K562 (cell line): ENCODE results near the gene EYA3. TPM values are rescaled to one million over a fixed set of nuclear protein-coding genes. Genes with fewer than 3 reads are reported as not detected.

ENCODE experiments used
- ATAC-seq: fragments of 200-7000 bp; cut with Tn5 transposase; 3 replicates; pipeline ENCODE4 v1.9.1; 2020; ENCODE audit warnings: moderate library complexity
- BruUV-seq: library from RNA; stranded (reverse); fragments of 400-500 nt; replicated peaks from 2 replicates; lab custom pipeline; 2021; lab: Mats Ljungman, UMichigan
- CTCF ChIA-PET: fragments of 300-600 bp; formaldehyde crosslinking; extraction: SDS; loops from one replicate; lab custom pipeline; 2021; ENCODE audit warnings: low intra/inter-chr PET ratio; lab: Yijun Ruan, JAX
- POLR2A ChIA-PET: fragments of 300-600, 350-650 bp; sonication (Branson Sonifier 250); formaldehyde crosslinking; extraction: SDS; loops from one replicate; lab custom pipeline; 2021; ENCODE audit warnings: antibody characterized with exemption, inconsistent platforms; lab: Yijun Ruan, JAX
- DNase-seq, 4 experiments: peaks; one replicate each; pipeline versions ENCODE4 v3.0.0 to v3.0.0-alpha.2; 2011 to 2018; ENCODE audit warnings: low spot score in 3 of 4, mixed read lengths in 3 of 4; ENCODE audit errors: extremely low read depth in 1 of 4
- FAIRE-seq: peaks from 2 replicates; lab custom pipeline; 2011; peaks lifted over from hg19 to GRCh38; lab: Jason Lieb, UNC
- H2AFZ ChIP-seq: 2 replicates; pipeline ENCODE4 v1.6.0; 2011; ENCODE audit warnings: low read depth, low read length, control low read depth, inconsistent platforms
- H3K27ac ChIP-seq: fragments of 200-600 bp; 3 replicates; pipeline ENCODE4 v1.8.0; 2011; ENCODE audit warnings: low read depth, mild to moderate bottlenecking, control low read depth, inconsistent platforms, low read length, moderate library complexity, mixed read lengths; ENCODE audit errors: extremely low read depth
- H3K27me3 ChIP-seq, 2 experiments: fragments of 300-600 bp in 1 of 2; 2 replicates in 1 of 2; 3 replicates in 1 of 2; pipeline versions ENCODE4 v1.6.0 to v1.8.0; 2011; ENCODE audit warnings: inconsistent platforms in 2 of 2, low read length in 2 of 2, mild to moderate bottlenecking in 1 of 2, mixed read lengths in 1 of 2, moderate library complexity in 1 of 2; ENCODE audit not compliant: control insufficient read depth in 2 of 2, insufficient read depth in 2 of 2
- H3K36me3 ChIP-seq: fragments of 300-600 bp; 3 replicates; pipeline ENCODE4 v1.8.0; 2011; ENCODE audit warnings: mild to moderate bottlenecking, low read length, inconsistent platforms; ENCODE audit not compliant: control insufficient read depth, insufficient read depth
- H3K4me1 ChIP-seq, 2 experiments: fragments of 200-600 bp in 1 of 2; replicated peaks in 1 of 2; 2 replicates in 1 of 2; 3 replicates in 1 of 2; pipeline versions ENCODE4 v1.5.1 to v1.8.0; 2011; ENCODE audit warnings: inconsistent platforms in 2 of 2, low read length in 2 of 2, mild to moderate bottlenecking in 1 of 2, mixed read lengths in 1 of 2, moderate library complexity in 1 of 2; ENCODE audit not compliant: control insufficient read depth in 2 of 2, insufficient read depth in 2 of 2
- H3K4me2 ChIP-seq: 2 replicates; pipeline ENCODE4 v1.6.1; 2011; ENCODE audit warnings: low read length, control low read depth, inconsistent platforms, mixed read lengths; ENCODE audit not compliant: insufficient read depth
- H3K4me3 ChIP-seq: fragments of 200-600 bp; sonication (generic), shearing (Covaris generic); 2 replicates; pipeline ENCODE4 v1.5.1; 2016; ENCODE audit warnings: control low read depth, inconsistent platforms
- H3K79me2 ChIP-seq: fragments of 200-600 bp; 3 replicates; pipeline ENCODE4 v1.8.0; 2011; ENCODE audit warnings: low read length, inconsistent platforms; ENCODE audit not compliant: control insufficient read depth, insufficient read depth
- H3K9ac ChIP-seq, 2 experiments: 2 replicates each; pipeline versions ENCODE4 v1.6.0 to v1.6.1; 2011; ENCODE audit warnings: low read depth in 2 of 2, low read length in 2 of 2, control low read depth in 1 of 2, inconsistent platforms in 1 of 2, mild to moderate bottlenecking in 1 of 2, mixed read lengths in 1 of 2; ENCODE audit not compliant: insufficient read depth in 1 of 2
- H3K9me1 ChIP-seq: one replicate; pipeline ENCODE4 v1.6.0; 2011; ENCODE audit warnings: inconsistent platforms, mild to moderate bottlenecking, low read length, moderate library complexity; ENCODE audit not compliant: control insufficient read depth, insufficient read depth
- H3K9me3 ChIP-seq: replicated peaks from 2 replicates; pipeline ENCODE4 v1.5.1; 2011; ENCODE audit warnings: low read depth, low read length, inconsistent platforms; ENCODE audit not compliant: control insufficient read depth, insufficient read depth
- H4K20me1 ChIP-seq: replicated peaks from 2 replicates; pipeline ENCODE4 v1.6.1; 2011; ENCODE audit warnings: low read length, inconsistent platforms, mixed read lengths; ENCODE audit not compliant: control insufficient read depth, insufficient read depth
- CBX1 ChIP-seq: sonication (generic); IDR thresholded peaks from 2 replicates; pipeline ENCODE4 v1.6.1; 2016; ENCODE audit warnings: antibody characterized with exemption, low read depth, mild to moderate bottlenecking
- MAX ChIP-seq: sonication (generic); formaldehyde crosslinking; IDR thresholded peaks from 2 replicates; pipeline ENCODE4 v1.9.0; 2022; ENCODE audit warnings: mild to moderate bottlenecking, missing genetic modification reagents
- MED1 ChIP-seq: sonication (generic); formaldehyde crosslinking; IDR thresholded peaks from 2 replicates; pipeline ENCODE4 v1.8.1; 2023; ENCODE audit warnings: missing genetic modification reagents, borderline replicate concordance
- PATZ1 ChIP-seq: fragments of 250-450 bp; sonication (Bioruptor Pico); IDR thresholded peaks from 2 replicates; pipeline ENCODE4 v1.5.0; 2020; ENCODE audit warnings: mild to moderate bottlenecking, borderline replicate concordance
- PKNOX1 ChIP-seq: fragments of 450-650 bp; IDR thresholded peaks from 2 replicates; pipeline ENCODE4 v1.6.1; 2016
- PRPF4 ChIP-seq: fragments of 200-400 bp; formaldehyde crosslinking; IDR thresholded peaks from one replicate; pipeline ENCODE4 v1.6.1; 2017; ENCODE audit warnings: low read length, low read depth, mild to moderate bottlenecking; ENCODE audit not compliant: insufficient read depth, poor library complexity, severe bottlenecking
- RBM15 ChIP-seq: fragments of 200-400 bp; formaldehyde crosslinking; IDR thresholded peaks from 2 replicates; pipeline ENCODE4 v1.6.1; 2018; ENCODE audit warnings: mild to moderate bottlenecking, low read length, moderate library complexity; ENCODE audit not compliant: insufficient read depth
- TSC22D4 ChIP-seq: fragments of 450-650 bp; IDR thresholded peaks from 2 replicates; pipeline ENCODE4 v1.6.1; 2016; ENCODE audit warnings: missing genetic modification characterization, missing biosample characterization, control low read depth
- USF1 ChIP-seq: sonication (generic); formaldehyde crosslinking; IDR thresholded peaks from 2 replicates; pipeline ENCODE4 v1.9.0; 2022; ENCODE audit warnings: mild to moderate bottlenecking, missing genetic modification reagents
- ZBED1 ChIP-seq: IDR thresholded peaks from 2 replicates; pipeline ENCODE4 v1.6.1; 2014
- ZNF699 ChIP-seq: fragments of 250-450 bp; sonication (Bioruptor Pico); IDR thresholded peaks from 2 replicates; pipeline ENCODE4 v1.8.0; 2021; ENCODE audit warnings: mild to moderate bottlenecking, moderate library complexity; ENCODE audit not compliant: insufficient replicate concordance
- WGBS: fragments of 100-300 bp; shearing (Covaris generic); methylation state at CpG from one replicate; pipeline ENCODE4 v1.1.6; 2016; ENCODE audit warnings: low coverage, mixed read lengths; ENCODE audit not compliant: insufficient coverage; ENCODE audit errors: missing lambda C conversion rate; 5-methylcytosine and 5-hydroxymethylcytosine counted together
- in situ Hi-C: fragments of 300-500 bp; cut with MboI; formaldehyde crosslinking; loops from 4 replicates; pipeline ENCODE4 v1.15.0; 2018; ENCODE audit warnings: inconsistent platforms, mixed read lengths
- intact Hi-C: fragments of 100-400 bp; cut with micrococcal nuclease; formaldehyde crosslinking; loops from 2 replicates; pipeline ENCODE4 v1.14.2; 2022
- polyA plus RNA-seq, 8 experiments: library from polyadenylated mRNA; depleted of rRNA in 4 of 8; stranded (reverse) in 5 of 8; unstranded in 3 of 8; fragments of >200 nt; fragmentation: Nextera tagmentation in 2 of 8; fragmentation: Illumina TruSeq in 1 of 8; extraction: Ambion mirVana in 2 of 8; extraction: Trizol in 1 of 8; gene quantifications; 2 replicates each; pipeline versions ENCODE4 v1.2.1 to v1.2.3, GENCODE V29; 2011 to 2014; ENCODE audit warnings: inconsistent platforms in 1 of 8, missing spikeins in 1 of 8
- total RNA-seq, 7 experiments: library from RNA; depleted of rRNA in 6 of 7; stranded (reverse); fragments of >200 nt in 6 of 7; fragmentation: Illumina TruSeq in 2 of 7; extraction: Trizol in 2 of 7; gene quantifications; 2 replicates each; pipeline versions ENCODE4 v1.2.1 to v1.2.3, GENCODE V29; 2011 to 2021; ENCODE audit warnings: low replicate concordance in 1 of 7
- TF ChIP-seq, protein P1 (sequence below), 2 experiments: fragments of 250-450 bp in 1 of 2; fragments of 450-650 bp in 1 of 2; sonication (Bioruptor Pico) in 1 of 2; IDR thresholded peaks; 2 replicates each; pipeline versions ENCODE4 v1.6.1 to v1.8.0; 2016 to 2021; ENCODE audit warnings: mild to moderate bottlenecking in 2 of 2, moderate library complexity in 2 of 2, missing compliant biosample characterization in 1 of 2, missing genetic modification characterization in 1 of 2
- TF ChIP-seq, protein P2 (sequence below): IDR thresholded peaks from 2 replicates; pipeline ENCODE4 v1.6.1; 2014; ENCODE audit warnings: antibody characterized with exemption

The EYA3 gene
- total and polyA plus RNA-seq, 9 of the 15 experiments (the other 6 are each of a cell fraction or from before 2014, with no cell fraction given): 21.7 to 64.0 (median 43.6) TPM

- TF ChIP-seq ZNF699 (CRISPR knock-in tag): no peak
- TF ChIP-seq RBM15: no peak
- no peak for TF ChIP-seq MAX
- TF ChIP-seq, protein P1, sequence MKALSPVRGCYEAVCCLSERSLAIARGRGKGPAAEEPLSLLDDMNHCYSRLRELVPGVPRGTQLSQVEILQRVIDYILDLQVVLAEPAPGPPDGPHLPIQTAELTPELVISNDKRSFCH (CRISPR knock-in tag; IDR thresholded peaks at IDR 0.05): no peak
- TF ChIP-seq, protein P1 (tag; IDR thresholded peaks at IDR 0.05): no peak
- TF ChIP-seq MED1 (CRISPR knock-in tag): no peak
- TF ChIP-seq ZBED1: no peak
- TF ChIP-seq CBX1: no peak
- TF ChIP-seq, protein P2, sequence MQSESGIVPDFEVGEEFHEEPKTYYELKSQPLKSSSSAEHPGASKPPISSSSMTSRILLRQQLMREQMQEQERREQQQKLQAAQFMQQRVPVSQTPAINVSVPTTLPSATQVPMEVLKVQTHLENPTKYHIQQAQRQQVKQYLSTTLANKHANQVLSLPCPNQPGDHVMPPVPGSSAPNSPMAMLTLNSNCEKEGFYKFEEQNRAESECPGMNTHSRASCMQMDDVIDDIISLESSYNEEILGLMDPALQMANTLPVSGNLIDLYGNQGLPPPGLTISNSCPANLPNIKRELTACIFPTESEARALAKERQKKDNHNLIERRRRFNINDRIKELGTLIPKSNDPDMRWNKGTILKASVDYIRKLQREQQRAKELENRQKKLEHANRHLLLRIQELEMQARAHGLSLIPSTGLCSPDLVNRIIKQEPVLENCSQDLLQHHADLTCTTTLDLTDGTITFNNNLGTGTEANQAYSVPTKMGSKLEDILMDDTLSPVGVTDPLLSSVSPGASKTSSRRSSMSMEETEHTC: no peak
- TF ChIP-seq TSC22D4: no peak
- TF ChIP-seq PRPF4: no peak
- TF ChIP-seq PATZ1 (CRISPR knock-in tag): no peak
- no peak for TF ChIP-seq PKNOX1
- TF ChIP-seq USF1 (CRISPR knock-in tag): no peak
- H3K27ac ChIP-seq: no peak overlapping the region
- no peaks in the 10 kb centered on the region for H3K27me3 ChIP-seq
- no peaks in the 10 kb centered on the region for H4K20me1 ChIP-seq
- DNase-seq (no peak), ATAC-seq (no peak), FAIRE-seq (no peak)
- H3K9ac ChIP-seq: no peak overlapping the region
- CTCF ChIA-PET: no interaction called here
- no peaks in the 10 kb centered on the region for H3K9me1 ChIP-seq
- H3K79me2 ChIP-seq: no peaks in the 10 kb centered on the region
- no peak overlapping the region for H2AFZ ChIP-seq
- POLR2A ChIA-PET: interaction anchor here (0.7 to 1.8 kb wide), 5 partner anchors 12 to 256 kb away, joined by 3 to 8 read pairs (median 4); no protein-coding TSS in a partner anchor
- H3K4me2 ChIP-seq: no peak overlapping the region
- in situ Hi-C loops (no loop called here), intact Hi-C loops (no loop called here)
- no TSS peak for BruUV-seq
- WGBS: 75% methylated on average over 8 of the region's 8 CpGs
- H3K4me3 ChIP-seq: no peak overlapping the region
- H3K36me3 ChIP-seq: no peaks in the 10 kb centered on the region
- H3K9me3 ChIP-seq: no peaks in the 10 kb centered on the region
- peaks cover 3 to 11% of the 10 kb centered on the region in 2 experiments; a peak in 4 of 5 replicates for H3K4me1 ChIP-seq
Observed at GRCh38 chr1:28119556-28119955, 31.1 kb upstream of the EYA3 start.
